H4 (cell line): ENCODE results near the gene PKN3. TPM values are rescaled to one million over a fixed set of nuclear protein-coding genes. Genes with fewer than 3 reads are reported as not detected.

Experiments used
- DNase-seq: peaks from one replicate; pipeline ENCODE4 v3.0.0-alpha.2; 2015; ENCODE audit warnings: low spot score
- total RNA-seq: library from RNA; depleted of rRNA; stranded (reverse); fragments of >200 nt; shearing (Covaris generic); gene quantifications from 2 replicates; pipeline ENCODE4 v1.2.3, GENCODE V29; 2014

Gene PKN3
- total RNA-seq, 1 experiment from 2014 or later = 2.8 TPM

- no peak for DNase-seq
Measured at GRCh38 chr9:128716581-128717254, 14.4 kb downstream of the PKN3 start.

GRCh38 chr9:128718047-128718446 lies 15.7 kb downstream of the PKN3 start:
- no peak for DNase-seq

GRCh38 chr9:128718475-128718874 lies 16.2 kb downstream of the PKN3 start:
- no peak for DNase-seq

- no peak for DNase-seq
Measured at GRCh38 chr9:128719919-128720605, 17.8 kb downstream of the PKN3 start.

GRCh38 chr9:128720841-128721486 lies 18.7 kb downstream of the PKN3 start:
- no peak for DNase-seq

GRCh38 chr9:128721487-128722010 lies 19.2 kb downstream of the PKN3 start:
- DNase-seq = no peak

- DNase-seq = no peak
Measured at GRCh38 chr9:128722380-128723351, 20.4 kb downstream of the PKN3 start.

- no peak for DNase-seq
Measured at GRCh38 chr9:128723352-128723865, 21.1 kb downstream of the PKN3 start.

- DNase-seq = peak; percentile 98
Measured at GRCh38 chr9:128723866-128724743, 21.8 kb downstream of the PKN3 start, which contains the start of gene ZDHHC12. ZDHHC12 (minus strand) TSS chr9:128724127; CDS start chr9:128724093, 34 bp downstream.

GRCh38 chr9:128724744-128725211 lies 22.5 kb downstream of the PKN3 start:
- peak; percentile 71 for DNase-seq

- no peak for DNase-seq
Measured at GRCh38 chr9:128727640-128728248, 25.4 kb downstream of the PKN3 start.

GRCh38 chr9:128728298-128728697 lies 26.0 kb downstream of the PKN3 start:
- DNase-seq = no peak

GRCh38 chr9:128729302-128729701 lies 27.0 kb downstream of the PKN3 start:
- no peak for DNase-seq

GRCh38 chr9:128729766-128730517 lies 27.6 kb downstream of the PKN3 start:
- DNase-seq = no peak

- no peak for DNase-seq
Measured at GRCh38 chr9:128731093-128731492, 28.8 kb downstream of the PKN3 start.

- DNase-seq = no peak
Measured at GRCh38 chr9:128731691-128732090, 29.4 kb downstream of the PKN3 start.

GRCh38 chr9:128732576-128732975 lies 30.3 kb downstream of the PKN3 start:
- no peak for DNase-seq

- peak; percentile 92 for DNase-seq
Measured at GRCh38 chr9:128733256-128733655, 31.0 kb downstream of the PKN3 start.

GRCh38 chr9:128735373-128735772 lies 33.1 kb downstream of the PKN3 start:
- DNase-seq = no peak
